Thyroid gland (tissue), 4 donors: ENCODE measurements around the gene TMEM132A.

Source experiments
- POLR2A ChIP-seq, 2 donors: fragments of 450-650 bp; IDR thresholded peaks; one replicate each; pipeline ENCODE4 v1.6.1; 2017; ENCODE audit warnings: antibody characterized with exemption in 2 of 2, mild to moderate bottlenecking in 2 of 2, moderate library complexity in 1 of 2
- TF ChIP-seq, protein P1 (sequence below), 6 experiments: fragments of 200-600 bp in 3 of 6; fragments of 450-650 bp in 3 of 6; sonication (generic) in 3 of 6; IDR thresholded peaks; one replicate each; pipeline ENCODE4 v1.5.1; 2016 to 2019; ENCODE audit warnings: antibody characterized with exemption in 6 of 6, mild to moderate bottlenecking in 2 of 6, inconsistent platforms in 1 of 6, moderate library complexity in 1 of 6

DNA sequence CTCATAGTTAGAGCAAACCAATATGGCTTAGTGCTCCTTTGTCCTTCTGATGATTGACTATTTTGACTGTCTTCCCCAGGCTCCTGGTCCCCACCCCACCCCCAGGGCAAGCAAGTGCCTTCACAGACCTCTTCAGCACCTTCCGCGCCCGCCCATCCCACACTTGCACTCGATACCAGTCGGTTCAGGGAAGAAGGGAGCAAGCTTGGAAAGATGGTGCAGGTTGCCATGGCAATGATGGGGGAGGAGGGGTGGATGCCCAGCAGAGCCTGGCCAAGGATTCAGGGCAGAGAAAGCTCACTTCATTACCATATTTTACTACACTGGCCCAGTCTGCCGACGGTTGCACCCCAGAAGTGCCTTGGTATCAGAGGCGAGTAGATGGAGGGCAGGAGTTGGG, 2.2 kb downstream of the TMEM132A start:
- TF ChIP-seq, protein P1, sequence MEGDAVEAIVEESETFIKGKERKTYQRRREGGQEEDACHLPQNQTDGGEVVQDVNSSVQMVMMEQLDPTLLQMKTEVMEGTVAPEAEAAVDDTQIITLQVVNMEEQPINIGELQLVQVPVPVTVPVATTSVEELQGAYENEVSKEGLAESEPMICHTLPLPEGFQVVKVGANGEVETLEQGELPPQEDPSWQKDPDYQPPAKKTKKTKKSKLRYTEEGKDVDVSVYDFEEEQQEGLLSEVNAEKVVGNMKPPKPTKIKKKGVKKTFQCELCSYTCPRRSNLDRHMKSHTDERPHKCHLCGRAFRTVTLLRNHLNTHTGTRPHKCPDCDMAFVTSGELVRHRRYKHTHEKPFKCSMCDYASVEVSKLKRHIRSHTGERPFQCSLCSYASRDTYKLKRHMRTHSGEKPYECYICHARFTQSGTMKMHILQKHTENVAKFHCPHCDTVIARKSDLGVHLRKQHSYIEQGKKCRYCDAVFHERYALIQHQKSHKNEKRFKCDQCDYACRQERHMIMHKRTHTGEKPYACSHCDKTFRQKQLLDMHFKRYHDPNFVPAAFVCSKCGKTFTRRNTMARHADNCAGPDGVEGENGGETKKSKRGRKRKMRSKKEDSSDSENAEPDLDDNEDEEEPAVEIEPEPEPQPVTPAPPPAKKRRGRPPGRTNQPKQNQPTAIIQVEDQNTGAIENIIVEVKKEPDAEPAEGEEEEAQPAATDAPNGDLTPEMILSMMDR (IDR thresholded peaks at IDR 0.05) = no peak
- no peak for TF ChIP-seq POLR2A (IDR thresholded peaks at IDR 0.05)
